ENCODE measurements around the gene MYPOP.

GRCh38 chr19:45913874-45914830 lies 11.7 kb upstream of the MYPOP start, which contains the start of gene NANOS2:
- TF ChIP-seq, protein P1, sequence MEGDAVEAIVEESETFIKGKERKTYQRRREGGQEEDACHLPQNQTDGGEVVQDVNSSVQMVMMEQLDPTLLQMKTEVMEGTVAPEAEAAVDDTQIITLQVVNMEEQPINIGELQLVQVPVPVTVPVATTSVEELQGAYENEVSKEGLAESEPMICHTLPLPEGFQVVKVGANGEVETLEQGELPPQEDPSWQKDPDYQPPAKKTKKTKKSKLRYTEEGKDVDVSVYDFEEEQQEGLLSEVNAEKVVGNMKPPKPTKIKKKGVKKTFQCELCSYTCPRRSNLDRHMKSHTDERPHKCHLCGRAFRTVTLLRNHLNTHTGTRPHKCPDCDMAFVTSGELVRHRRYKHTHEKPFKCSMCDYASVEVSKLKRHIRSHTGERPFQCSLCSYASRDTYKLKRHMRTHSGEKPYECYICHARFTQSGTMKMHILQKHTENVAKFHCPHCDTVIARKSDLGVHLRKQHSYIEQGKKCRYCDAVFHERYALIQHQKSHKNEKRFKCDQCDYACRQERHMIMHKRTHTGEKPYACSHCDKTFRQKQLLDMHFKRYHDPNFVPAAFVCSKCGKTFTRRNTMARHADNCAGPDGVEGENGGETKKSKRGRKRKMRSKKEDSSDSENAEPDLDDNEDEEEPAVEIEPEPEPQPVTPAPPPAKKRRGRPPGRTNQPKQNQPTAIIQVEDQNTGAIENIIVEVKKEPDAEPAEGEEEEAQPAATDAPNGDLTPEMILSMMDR (IDR thresholded peaks at IDR 0.05; ENCODE audit: borderline replicate concordance, extremely low read depth, low read length, poor library complexity, severe bottlenecking) = peak; percentile 18
- TF ChIP-seq EZH2 (IDR thresholded peaks at IDR 0.05; ENCODE audit: borderline replicate concordance, low read depth, low read length, severe bottlenecking) = no peak

Data from DND-41 (cell line).